Neural cell (in vitro differentiated cells): ENCODE measurements around the gene AKT1S1.

Source experiments
- EP300 ChIP-seq: fragments of 450-650 bp; conservative IDR thresholded peaks from 2 replicates; pipeline ENCODE4 v1.6.1; 2014; ENCODE audit warnings: antibody characterized with exemption, mild to moderate bottlenecking, moderate library complexity; ENCODE audit not compliant: poor library complexity, severe bottlenecking
- POLR2AphosphoS5 ChIP-seq: IDR thresholded peaks from 2 replicates; pipeline ENCODE4 v1.6.1; 2012
- SMC3 ChIP-seq: fragments of 450-650 bp; conservative IDR thresholded peaks from 2 replicates; pipeline ENCODE4 v1.6.1; 2014; ENCODE audit warnings: antibody characterized with exemption, mild to moderate bottlenecking, moderate library complexity; ENCODE audit not compliant: poor library complexity
- TF ChIP-seq, protein P1 (sequence below): fragments of 450-650 bp; IDR thresholded peaks from 2 replicates; pipeline ENCODE4 v1.5.1; 2014; ENCODE audit warnings: antibody characterized with exemption, mild to moderate bottlenecking, moderate library complexity; ENCODE audit not compliant: poor library complexity, severe bottlenecking

DNA sequence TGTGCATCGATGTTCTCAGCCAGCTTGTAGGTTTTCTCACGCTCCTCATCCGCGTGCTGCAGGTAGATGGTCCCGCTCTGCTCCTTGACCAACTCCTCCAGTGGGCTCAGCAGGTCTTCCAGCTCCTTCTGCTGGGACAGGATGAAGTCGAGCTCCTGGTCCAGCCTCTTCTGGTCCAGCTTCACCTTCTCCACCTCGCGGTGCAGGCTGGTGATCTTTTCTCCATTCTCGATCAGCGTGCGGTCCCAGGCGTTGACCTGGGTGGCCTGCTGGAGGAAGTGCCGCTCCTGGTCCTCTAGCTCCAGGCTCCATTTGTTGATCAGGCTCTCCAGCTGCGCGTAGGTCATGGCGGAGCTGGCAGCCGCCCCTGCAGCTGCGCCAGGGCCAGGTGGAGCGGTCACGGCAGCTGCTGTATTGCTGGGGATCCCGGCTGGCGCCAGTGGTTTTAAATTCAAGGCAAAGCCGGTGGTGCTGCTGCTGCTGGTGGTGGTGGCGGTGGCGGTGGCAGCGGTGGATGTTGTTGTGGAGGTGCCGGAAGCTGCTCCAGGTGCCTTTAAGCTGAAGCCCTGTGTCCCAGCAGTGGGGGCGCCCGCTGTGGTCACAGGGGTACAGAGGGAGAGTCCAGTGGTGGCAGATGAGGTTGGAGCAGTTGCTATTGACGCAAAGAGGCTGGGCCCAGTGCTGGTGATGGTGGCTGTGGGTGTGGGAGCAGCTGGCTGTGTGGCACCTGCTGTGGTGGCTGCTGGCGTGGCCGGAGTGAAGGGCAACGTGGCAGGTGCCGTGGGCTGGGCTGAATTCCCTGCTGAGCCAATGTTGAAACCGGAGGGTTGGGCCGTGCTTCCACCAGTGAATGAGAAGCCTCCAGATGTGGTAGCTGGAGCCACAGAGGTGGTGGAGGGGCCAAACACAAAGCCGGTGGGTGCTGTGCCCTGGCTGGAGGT lies 31.6 kb upstream of the AKT1S1 start:
- TF ChIP-seq, protein P1, sequence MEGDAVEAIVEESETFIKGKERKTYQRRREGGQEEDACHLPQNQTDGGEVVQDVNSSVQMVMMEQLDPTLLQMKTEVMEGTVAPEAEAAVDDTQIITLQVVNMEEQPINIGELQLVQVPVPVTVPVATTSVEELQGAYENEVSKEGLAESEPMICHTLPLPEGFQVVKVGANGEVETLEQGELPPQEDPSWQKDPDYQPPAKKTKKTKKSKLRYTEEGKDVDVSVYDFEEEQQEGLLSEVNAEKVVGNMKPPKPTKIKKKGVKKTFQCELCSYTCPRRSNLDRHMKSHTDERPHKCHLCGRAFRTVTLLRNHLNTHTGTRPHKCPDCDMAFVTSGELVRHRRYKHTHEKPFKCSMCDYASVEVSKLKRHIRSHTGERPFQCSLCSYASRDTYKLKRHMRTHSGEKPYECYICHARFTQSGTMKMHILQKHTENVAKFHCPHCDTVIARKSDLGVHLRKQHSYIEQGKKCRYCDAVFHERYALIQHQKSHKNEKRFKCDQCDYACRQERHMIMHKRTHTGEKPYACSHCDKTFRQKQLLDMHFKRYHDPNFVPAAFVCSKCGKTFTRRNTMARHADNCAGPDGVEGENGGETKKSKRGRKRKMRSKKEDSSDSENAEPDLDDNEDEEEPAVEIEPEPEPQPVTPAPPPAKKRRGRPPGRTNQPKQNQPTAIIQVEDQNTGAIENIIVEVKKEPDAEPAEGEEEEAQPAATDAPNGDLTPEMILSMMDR, result no peak
- TF ChIP-seq EP300 (no peak), SMC3 (no peak), POLR2AphosphoS5 (no peak)
